K562 (cell line): ENCODE results near the gene ENTPD3. TPM values are rescaled to one million over a fixed set of nuclear protein-coding genes. Genes with fewer than 3 reads are reported as not detected.

Source experiments
- BDP1 ChIP-seq: IDR thresholded peaks from 3 replicates; pipeline ENCODE4 v1.6.1; 2011; ENCODE audit not compliant: insufficient read length, insufficient read depth
- CREB3 ChIP-seq: fragments of 450-650 bp; conservative IDR thresholded peaks from 2 replicates; pipeline ENCODE4 v1.6.1; 2016; ENCODE audit warnings: missing genetic modification characterization, low read depth, mild to moderate bottlenecking, missing compliant biosample characterization, moderate library complexity
- ELF1 ChIP-seq: fragments of 200-800 bp; sonication (Bioruptor generic); IDR thresholded peaks from 2 replicates; pipeline ENCODE4 v1.6.1; 2016; ENCODE audit warnings: missing genetic modification characterization, missing compliant biosample characterization
- GABPA ChIP-seq: fragments of 200-800 bp; sonication (Bioruptor generic); conservative IDR thresholded peaks from 2 replicates; pipeline ENCODE4 v1.6.1; 2016; ENCODE audit warnings: low read depth, missing genetic modification characterization, missing compliant biosample characterization
- ILK ChIP-seq: fragments of 450-650 bp; IDR thresholded peaks from 2 replicates; pipeline ENCODE4 v1.6.1; 2016; ENCODE audit warnings: missing genetic modification characterization, low read depth, mild to moderate bottlenecking, missing compliant biosample characterization, moderate library complexity, borderline replicate concordance
- MGA ChIP-seq: fragments of 450-650 bp; IDR thresholded peaks from 2 replicates; pipeline ENCODE4 v1.6.1; 2016; ENCODE audit warnings: mild to moderate bottlenecking, moderate library complexity
- PHB ChIP-seq: fragments of 250-450 bp; sonication (Bioruptor Pico); IDR thresholded peaks from 2 replicates; pipeline ENCODE4 v1.5.0; 2021
- PHF20 ChIP-seq: fragments of 450-650 bp; IDR thresholded peaks from 2 replicates; pipeline ENCODE4 v1.6.1; 2018; ENCODE audit not compliant: partially characterized antibody
- PTBP1 ChIP-seq: fragments of 200-400 bp; formaldehyde crosslinking; IDR thresholded peaks from 2 replicates; pipeline ENCODE4 v1.6.1; 2017; ENCODE audit warnings: low read depth, low read length
- RFX7 ChIP-seq: fragments of 250-450 bp; sonication (Bioruptor Pico); IDR thresholded peaks from 2 replicates; pipeline ENCODE4 v1.5.1; 2021; ENCODE audit warnings: mild to moderate bottlenecking
- RHOXF2B ChIP-seq: fragments of 250-450 bp; sonication (Bioruptor Pico); conservative IDR thresholded peaks from 2 replicates; pipeline ENCODE4 v1.5.1; 2021
- VEZF1 ChIP-seq: fragments of 200-800 bp; sonication (Bioruptor generic); IDR thresholded peaks from 2 replicates; pipeline ENCODE4 v1.6.1; 2017; ENCODE audit warnings: missing genetic modification characterization, missing compliant biosample characterization
- polyA plus RNA-seq, 8 experiments: library from polyadenylated mRNA; depleted of rRNA in 4 of 8; stranded (reverse) in 5 of 8; unstranded in 3 of 8; fragments of >200 nt; fragmentation: Nextera tagmentation in 2 of 8; fragmentation: Illumina TruSeq in 1 of 8; extraction: Ambion mirVana in 2 of 8; extraction: Trizol in 1 of 8; gene quantifications; 2 replicates each; pipeline versions ENCODE4 v1.2.1 to v1.2.3, GENCODE V29; 2011 to 2014; ENCODE audit warnings: inconsistent platforms in 1 of 8, missing spikeins in 1 of 8
- total RNA-seq, 7 experiments: library from RNA; depleted of rRNA in 6 of 7; stranded (reverse); fragments of >200 nt in 6 of 7; fragmentation: Illumina TruSeq in 2 of 7; extraction: Trizol in 2 of 7; gene quantifications; 2 replicates each; pipeline versions ENCODE4 v1.2.1 to v1.2.3, GENCODE V29; 2011 to 2021; ENCODE audit warnings: low replicate concordance in 1 of 7

ENTPD3 gene
- total and polyA plus RNA-seq, 9 of the 15 experiments (the other 6 are each of a cell fraction or from before 2014, with no cell fraction given): 0.23 to 2.1 (median 0.58) TPM

- no peak; the same call in 1 of the 2 replicates for TF ChIP-seq MGA
- no peak for TF ChIP-seq PTBP1
- peak; percentile 88 for TF ChIP-seq PHF20
- peak; percentile 58; the same call in 1 of the 2 replicates for TF ChIP-seq VEZF1 (CRISPR knock-in tag)
- TF ChIP-seq ILK (tag): no peak
- TF ChIP-seq CREB3 (tag): no peak
- no peak for TF ChIP-seq BDP1
- TF ChIP-seq GABPA: peak; percentile 93
- TF ChIP-seq PHB: no peak
- no peak for TF ChIP-seq ELF1 (tag)
- 0 out of 2 replicates have a peak, but pooled peaks have one; percentile 77 for TF ChIP-seq RHOXF2B (CRISPR knock-in tag)
- TF ChIP-seq RFX7 (CRISPR knock-in tag): peak; percentile 56; the same call in 1 of the 2 replicates
These were observed 66.1 kb downstream of the ENTPD3 start (continued) for GRCh38 chr3:40452876-40453730.
